GM18868 (cell line): Measurements from ENCODE around the gene LRRC75A.

Source experiments
- ATAC-seq: cut with Tn5 transposase; IDR thresholded peaks from one replicate; pipeline ENCODE4 v1.9.1; 2021; ENCODE audit warnings: mild to moderate bottlenecking, moderate library complexity; ENCODE audit not compliant: unreplicated experiment

LRRC75A gene

GRCh38 chr17:16473044-16474011 is 18.7 kb downstream of the LRRC75A start:
- no peak for ATAC-seq

DNA sequence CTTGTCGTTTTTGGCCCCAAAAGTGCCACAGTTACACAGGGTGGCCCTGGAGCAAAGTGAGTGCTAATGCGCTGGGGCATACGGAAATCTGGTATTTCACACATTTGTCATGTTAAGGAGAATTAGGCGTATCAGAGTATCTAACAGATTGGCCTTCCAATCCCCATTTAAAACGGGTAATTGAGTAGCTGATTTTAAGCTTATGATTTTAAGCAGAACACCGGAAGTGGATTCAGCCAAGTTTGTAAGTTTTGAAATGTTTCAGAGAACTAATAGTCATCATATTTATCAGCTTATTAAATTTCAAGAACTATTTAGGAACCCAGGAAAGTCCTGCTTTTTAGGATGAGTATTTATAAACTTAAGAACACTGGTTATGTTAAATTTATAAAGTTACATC is 19.5 kb downstream of the LRRC75A start:
- ATAC-seq: no peak

- ATAC-seq: no peak
Measured at GRCh38 chr17:16471295-16471694, 20.7 kb downstream of the LRRC75A start.

DNA sequence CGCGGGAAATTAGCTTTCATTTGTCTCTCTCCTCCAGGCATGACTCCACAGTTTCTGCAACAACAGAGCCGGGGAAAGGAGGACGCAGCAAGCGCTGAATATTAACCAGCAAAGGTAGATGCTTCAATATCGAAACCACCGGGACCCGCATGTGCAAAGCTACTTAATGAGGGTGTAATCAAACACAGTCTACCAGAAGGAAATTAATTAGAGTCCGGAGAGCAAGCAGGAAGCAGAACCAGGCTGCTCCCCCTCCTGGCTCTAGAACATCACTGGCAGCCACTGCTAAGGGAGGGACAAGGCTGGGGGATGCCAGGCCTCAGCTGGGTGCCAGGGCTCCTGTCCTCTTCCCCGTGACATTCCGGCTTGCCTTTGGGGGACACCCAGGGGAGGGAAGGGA is 21.7 kb downstream of the LRRC75A start:
- no peak for ATAC-seq

DNA sequence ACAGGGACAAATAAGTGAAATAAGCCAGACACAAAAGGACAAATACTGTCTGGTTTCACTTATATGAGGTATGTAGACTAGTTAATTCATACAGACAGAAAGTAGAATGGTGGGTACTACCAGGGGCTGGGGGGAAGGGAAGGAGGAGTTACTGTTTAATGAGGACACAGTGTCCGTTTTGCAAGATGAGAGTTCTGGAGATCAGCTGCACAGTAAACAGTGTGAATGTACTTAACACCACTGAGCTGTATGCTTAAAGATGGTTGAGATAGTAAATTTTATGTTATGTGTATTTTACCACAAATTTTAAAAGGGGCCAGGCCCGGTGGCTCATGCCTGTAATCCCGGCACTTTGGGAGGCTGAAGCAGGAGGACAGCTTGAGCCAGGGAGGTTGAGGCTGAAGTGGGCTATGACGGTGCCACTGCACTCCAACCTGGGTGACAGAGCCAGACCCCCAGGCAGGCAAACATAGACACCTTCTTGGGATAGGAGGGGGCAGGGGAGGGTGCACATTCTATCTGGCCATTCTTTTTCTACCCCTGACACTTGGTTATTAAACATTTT is 23.5 kb downstream of the LRRC75A start:
- ATAC-seq: no peak

DNA sequence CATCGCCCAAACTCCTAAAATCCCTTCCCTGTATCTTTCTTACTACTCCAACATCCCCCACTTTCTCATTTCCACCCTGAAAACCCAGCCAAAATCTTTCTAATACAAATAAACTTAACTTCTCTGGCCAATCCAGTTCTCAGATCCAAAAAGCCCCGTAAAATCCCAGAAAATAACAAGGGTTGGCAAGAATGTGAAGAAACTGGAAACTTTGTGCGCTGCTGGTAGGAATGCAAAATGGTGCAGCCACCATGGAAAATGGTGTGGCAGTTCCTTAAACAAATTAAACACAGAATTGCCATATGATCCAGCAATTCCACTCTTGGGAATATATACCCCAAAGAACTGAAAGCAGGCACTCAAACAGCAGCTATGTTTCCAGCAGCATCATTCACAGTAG is 24.1 kb downstream of the LRRC75A start:
- ATAC-seq: no peak

DNA sequence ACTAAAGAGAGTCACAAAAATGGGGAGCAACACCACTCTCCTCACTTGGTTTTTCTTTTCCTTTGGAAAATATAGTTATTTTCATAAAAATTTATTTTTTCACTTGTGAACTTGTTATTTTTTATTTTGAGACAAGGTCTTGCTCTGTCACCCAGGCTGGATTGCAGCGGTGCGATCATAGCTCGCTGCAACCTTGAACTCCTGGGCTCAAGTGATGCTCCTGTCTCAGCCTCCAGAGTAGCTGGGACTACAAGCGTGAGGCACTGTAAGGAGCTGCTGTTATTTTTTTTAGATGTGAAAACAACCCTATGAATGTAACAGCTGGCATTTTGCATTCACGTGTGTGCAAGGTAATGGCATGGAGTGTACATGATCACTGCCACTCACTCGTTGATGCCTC is 24.9 kb downstream of the LRRC75A start:
- ATAC-seq: no peak

- ATAC-seq: no peak
Measured at GRCh38 chr17:16466407-16466806, 25.6 kb downstream of the LRRC75A start.

GRCh38 chr17:16465861-16466338 is 26.1 kb downstream of the LRRC75A start:
- no peak for ATAC-seq

DNA sequence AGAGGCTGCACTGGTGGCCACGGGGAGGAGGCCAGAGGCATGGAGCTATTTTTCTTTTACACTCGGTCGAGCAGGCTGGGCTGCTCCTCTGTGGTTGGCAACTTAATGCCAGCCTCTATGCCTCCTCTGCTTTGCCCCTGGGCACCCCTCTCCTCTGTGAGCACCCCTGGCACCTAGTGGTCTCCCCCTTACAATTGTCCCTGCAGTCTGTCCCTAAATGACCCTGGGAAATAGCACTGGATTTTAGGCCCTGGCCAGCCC is 27.0 kb downstream of the LRRC75A start:
- no peak for ATAC-seq

- ATAC-seq: no peak
Measured at GRCh38 chr17:16464303-16465051, 27.5 kb downstream of the LRRC75A start.

DNA sequence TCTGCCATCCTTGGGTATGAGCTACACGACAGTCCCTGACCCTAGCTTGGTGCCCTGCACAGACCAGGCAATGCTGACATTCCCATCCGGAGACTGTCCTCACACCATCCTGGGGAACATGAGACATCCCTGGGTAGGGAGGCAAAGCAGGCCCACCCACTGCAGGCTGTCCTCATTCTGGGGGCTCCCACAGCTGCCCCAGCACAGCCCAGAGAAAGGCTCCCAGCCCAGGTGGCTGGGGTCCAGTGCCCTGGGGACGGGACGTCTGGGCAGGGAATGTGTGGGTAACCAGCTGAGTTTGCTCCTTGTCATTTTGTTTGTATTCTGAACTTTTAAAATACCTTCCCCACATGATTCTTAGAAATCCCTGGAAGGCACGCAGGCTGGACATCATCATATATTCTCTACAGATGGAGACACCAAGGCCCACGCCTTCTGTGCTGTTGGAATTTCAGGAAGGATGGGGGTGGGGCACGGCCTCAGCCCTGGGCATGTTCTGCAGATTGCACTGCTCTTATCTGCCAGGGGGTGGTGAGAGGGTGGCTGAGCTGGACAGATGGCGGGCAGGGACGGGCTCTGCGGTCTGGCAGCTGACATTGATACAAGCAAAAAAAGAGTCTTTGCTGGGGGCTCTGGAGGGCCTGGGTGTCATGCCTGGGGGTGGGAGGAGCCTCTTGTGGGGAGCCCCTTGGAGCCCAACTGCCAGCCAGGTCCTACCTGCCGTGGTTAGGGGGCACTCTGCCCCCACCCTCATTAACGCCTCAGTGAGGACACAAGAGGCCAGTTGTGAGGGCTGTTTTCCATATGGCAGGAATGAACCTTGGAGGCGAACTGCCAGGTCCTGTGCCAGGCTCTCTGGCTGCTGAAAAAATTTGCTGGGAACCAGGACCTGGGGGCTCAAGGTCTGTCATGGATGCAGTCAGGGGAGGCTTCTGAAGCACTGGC is 28.4 kb downstream of the LRRC75A start:
- no peak for ATAC-seq

DNA sequence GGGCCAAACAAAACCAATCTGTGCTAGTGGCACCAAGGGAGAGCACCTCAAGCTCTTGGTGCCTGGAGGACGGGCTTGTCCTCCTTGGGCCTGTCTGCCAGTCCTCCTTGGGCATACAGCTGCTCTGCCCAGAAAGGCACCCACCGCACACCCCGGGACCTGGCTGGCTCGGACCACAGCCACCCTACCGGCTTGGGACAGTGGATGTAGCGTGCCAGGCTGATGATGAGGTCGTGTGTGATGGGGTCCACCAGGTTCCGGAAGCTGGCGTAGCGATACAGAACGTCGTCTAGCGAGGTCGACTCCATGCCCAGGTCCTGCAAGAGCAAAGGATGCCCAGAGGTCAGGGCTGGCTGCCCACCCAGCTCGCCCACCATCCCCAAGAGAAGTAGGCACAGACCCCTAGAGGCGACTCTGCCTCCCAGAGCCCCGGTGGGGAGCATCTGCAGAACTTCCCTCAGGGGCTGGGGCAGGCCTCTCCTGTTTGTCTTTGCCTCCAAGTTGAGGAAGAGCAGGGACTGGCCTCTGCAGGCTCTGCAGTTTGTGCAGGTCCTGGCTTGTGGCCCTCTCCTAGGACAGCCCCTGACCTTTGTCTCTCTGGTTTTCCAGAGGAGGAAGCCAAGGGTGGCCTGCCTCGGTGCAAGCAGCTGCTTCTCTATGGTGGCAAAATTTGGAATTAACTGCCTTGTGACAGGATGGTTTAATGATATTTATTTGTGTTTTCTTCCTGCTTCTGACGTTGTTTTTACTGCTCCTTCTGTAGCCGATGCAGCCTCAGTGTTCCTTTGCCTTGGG is 29.7 kb downstream of the LRRC75A start:
- no peak for ATAC-seq

- ATAC-seq: no peak
Measured at GRCh38 chr17:16461606-16461866, 30.5 kb downstream of the LRRC75A start.

DNA sequence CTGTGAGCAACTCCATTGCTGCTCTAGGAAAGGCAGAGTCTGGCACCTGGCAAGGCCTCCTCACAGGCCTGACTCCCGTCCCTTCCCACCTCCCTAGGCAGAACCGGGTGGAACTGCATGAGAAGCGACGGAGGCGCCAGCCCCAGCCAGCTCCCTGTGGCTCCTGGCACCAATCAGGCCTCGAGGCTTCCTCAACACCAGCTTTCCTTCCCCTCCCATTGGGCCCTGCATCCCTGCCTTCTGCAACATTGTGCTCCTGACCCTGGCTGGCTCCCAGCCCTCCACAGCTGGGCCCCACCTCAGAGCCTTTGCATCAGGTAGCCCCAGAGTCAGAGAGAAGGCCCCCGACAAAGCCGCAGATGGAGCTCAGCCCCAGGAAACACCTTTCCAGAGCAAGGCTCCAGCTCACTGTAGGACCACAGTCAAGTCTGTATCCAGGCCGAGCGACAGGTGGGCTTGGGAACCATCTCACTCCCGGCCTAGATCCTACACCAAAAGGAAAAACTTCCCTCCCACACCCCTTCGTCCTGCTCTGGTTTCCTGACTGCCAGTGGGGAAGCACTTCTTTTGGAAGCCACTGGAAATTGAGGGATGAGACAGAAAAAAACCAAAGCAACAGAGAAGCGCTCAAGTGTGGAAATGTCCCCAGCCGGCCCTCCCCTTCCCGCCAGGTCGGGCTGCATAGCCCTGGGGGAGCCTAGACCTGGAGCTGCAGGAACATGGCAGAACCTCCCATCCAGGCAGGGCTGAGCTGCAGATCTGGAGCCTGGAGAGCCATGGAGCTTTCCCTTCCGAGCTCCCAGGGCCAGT is 31.0 kb downstream of the LRRC75A start:
- no peak for ATAC-seq

DNA sequence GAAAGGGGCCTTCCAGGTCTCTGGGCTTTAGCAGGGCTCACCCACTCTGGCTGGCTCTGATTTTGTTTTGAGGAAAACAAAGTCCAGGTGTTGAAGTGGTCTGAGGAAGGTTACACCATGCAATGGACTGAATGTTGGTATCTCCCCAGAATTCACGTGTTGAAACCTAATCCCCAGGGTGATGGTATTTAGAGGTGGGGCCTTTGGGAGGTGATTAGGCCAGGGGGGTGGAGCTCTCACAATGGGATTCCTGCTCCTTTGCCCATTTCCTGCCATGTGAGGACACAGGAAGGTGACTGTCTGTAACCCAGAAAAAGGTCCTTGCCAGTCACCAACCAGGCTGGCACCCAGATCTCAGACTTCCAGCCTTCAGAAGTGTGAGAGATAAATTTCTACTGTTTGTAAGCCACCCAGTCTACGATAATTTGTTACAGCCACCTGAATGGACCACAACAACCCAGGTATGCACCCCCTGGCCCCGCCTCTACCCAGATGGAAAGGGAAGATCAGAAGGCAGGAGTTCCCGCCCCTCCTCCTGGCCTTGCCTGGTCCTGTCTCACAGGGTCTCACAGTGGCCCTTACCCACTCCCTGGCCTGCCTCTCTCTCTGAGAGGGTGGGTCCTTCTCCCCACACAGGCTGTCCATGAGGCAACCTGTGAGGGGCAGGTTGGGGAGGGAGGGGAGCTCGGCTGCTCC is 32.0 kb downstream of the LRRC75A start:
- no peak for ATAC-seq

GRCh38 chr17:16459271-16459670 is 32.7 kb downstream of the LRRC75A start:
- ATAC-seq: no peak

- no peak for ATAC-seq
Measured at GRCh38 chr17:16456742-16457316, 35.2 kb downstream of the LRRC75A start.
